K562 (cell line): ENCODE measurements around the gene SPRTN. TPM values are rescaled to one million over a fixed set of nuclear protein-coding genes. Genes with fewer than 3 reads are reported as not detected.

Source experiments
- CBX3 ChIP-seq, 2 experiments: IDR thresholded peaks; 1 replicate in 1 of 2; 2 replicates in 1 of 2; pipeline ENCODE4 v1.6.1; 2012; ENCODE audit warnings: inconsistent platforms in 2 of 2, low read length in 2 of 2, borderline replicate concordance in 1 of 2, control low read depth in 1 of 2
- EHMT2 ChIP-seq: fragments of 450-650 bp; IDR thresholded peaks from 2 replicates; pipeline ENCODE4 v1.6.1; 2018; ENCODE audit warnings: antibody characterized with exemption
- FIP1L1 ChIP-seq: fragments of 200-400 bp; formaldehyde crosslinking; IDR thresholded peaks from 2 replicates; pipeline ENCODE4 v1.6.1; 2018; ENCODE audit warnings: mild to moderate bottlenecking, low read depth, low read length; ENCODE audit not compliant: poor library complexity, severe bottlenecking
- KLF13 ChIP-seq: fragments of 450-650 bp; IDR thresholded peaks from 2 replicates; pipeline ENCODE4 v1.6.1; 2016; ENCODE audit warnings: missing genetic modification characterization, low read depth, mild to moderate bottlenecking, missing compliant biosample characterization, moderate library complexity, borderline replicate concordance
- PHF8 ChIP-seq: fragments of 200-600 bp; sonication (generic); IDR thresholded peaks from 2 replicates; pipeline ENCODE4 v1.6.1; 2012; ENCODE audit warnings: mixed run types, mild to moderate bottlenecking, inconsistent platforms, low read length, moderate library complexity, borderline replicate concordance
- POLR2G ChIP-seq: fragments of 200-400 bp; formaldehyde crosslinking; IDR thresholded peaks from 2 replicates; pipeline ENCODE4 v1.6.1; 2017; ENCODE audit warnings: low read depth, mild to moderate bottlenecking, antibody characterized with exemption, low read length, moderate library complexity
- POLR3G ChIP-seq: IDR thresholded peaks from 2 replicates; pipeline ENCODE4 v1.6.1; 2011; ENCODE audit not compliant: insufficient read length, insufficient replicate concordance; ENCODE audit errors: extremely low read depth
- SMARCA4 ChIP-seq: fragments of 450-650 bp; IDR thresholded peaks from 2 replicates; pipeline ENCODE4 v1.6.1; 2016
- TCF7 ChIP-seq: sonication (generic); IDR thresholded peaks from 2 replicates; pipeline ENCODE4 v1.6.1; 2016; ENCODE audit warnings: antibody characterized with exemption, borderline replicate concordance
- ZNF12 ChIP-seq: sonication (generic); formaldehyde crosslinking; IDR thresholded peaks from 2 replicates; pipeline ENCODE4 v1.4.0; 2020; ENCODE audit warnings: mild to moderate bottlenecking, missing genetic modification reagents
- ZNF589 ChIP-seq: fragments of 200-800 bp; sonication (Bioruptor generic); IDR thresholded peaks from 2 replicates; pipeline ENCODE4 v1.6.1; 2016; ENCODE audit warnings: low read depth, missing genetic modification characterization, missing compliant biosample characterization
- ZNF77 ChIP-seq: fragments of 250-450 bp; sonication (Bioruptor Pico); IDR thresholded peaks from 2 replicates; pipeline ENCODE4 v1.5.0; 2020
- polyA plus RNA-seq, 8 experiments: library from polyadenylated mRNA; depleted of rRNA in 4 of 8; stranded (reverse) in 5 of 8; unstranded in 3 of 8; fragments of >200 nt; fragmentation: Nextera tagmentation in 2 of 8; fragmentation: Illumina TruSeq in 1 of 8; extraction: Ambion mirVana in 2 of 8; extraction: Trizol in 1 of 8; gene quantifications; 2 replicates each; pipeline versions ENCODE4 v1.2.1 to v1.2.3, GENCODE V29; 2011 to 2014; ENCODE audit warnings: inconsistent platforms in 1 of 8, missing spikeins in 1 of 8
- total RNA-seq, 7 experiments: library from RNA; depleted of rRNA in 6 of 7; stranded (reverse); fragments of >200 nt in 6 of 7; fragmentation: Illumina TruSeq in 2 of 7; extraction: Trizol in 2 of 7; gene quantifications; 2 replicates each; pipeline versions ENCODE4 v1.2.1 to v1.2.3, GENCODE V29; 2011 to 2021; ENCODE audit warnings: low replicate concordance in 1 of 7
- TF ChIP-seq, protein P1 (sequence below): fragments of 200-800 bp; sonication (Bioruptor generic); IDR thresholded peaks from 2 replicates; pipeline ENCODE4 v1.6.1; 2017; ENCODE audit warnings: missing genetic modification characterization, missing compliant biosample characterization
- TF ChIP-seq, protein P2 (sequence below), 2 experiments: IDR thresholded peaks; 2 replicates each; pipeline ENCODE4 v1.6.1; 2012; ENCODE audit warnings: improper control_type of control experiment in 2 of 2, low read depth in 2 of 2, low read length in 2 of 2, borderline replicate concordance in 1 of 2
- TF ChIP-seq, protein P3 (sequence below): sonication (generic); formaldehyde crosslinking; IDR thresholded peaks from 2 replicates; pipeline ENCODE4 v1.8.1; 2023; ENCODE audit warnings: mild to moderate bottlenecking, missing genetic modification reagents
- TF ChIP-seq, protein P4 (sequence below), 3 experiments: fragments of 200-800 bp in 1 of 3; fragments of 250-450 bp in 1 of 3; fragments of 450-650 bp in 1 of 3; sonication (Bioruptor Pico) in 1 of 3; sonication (Bioruptor generic) in 1 of 3; formaldehyde crosslinking in 1 of 3; IDR thresholded peaks; 2 replicates each; pipeline versions ENCODE4 v1.6.1 to v1.8.0; 2016 to 2022; ENCODE audit warnings: mild to moderate bottlenecking in 2 of 3, missing genetic modification characterization in 2 of 3, missing compliant biosample characterization in 1 of 3, moderate library complexity in 1 of 3

Gene SPRTN
- total and polyA plus RNA-seq, 9 of the 15 experiments (the other 6 are each of a cell fraction or from before 2014, with no cell fraction given), result 8.1 to 32.5 (median 21.2) TPM

DNA sequence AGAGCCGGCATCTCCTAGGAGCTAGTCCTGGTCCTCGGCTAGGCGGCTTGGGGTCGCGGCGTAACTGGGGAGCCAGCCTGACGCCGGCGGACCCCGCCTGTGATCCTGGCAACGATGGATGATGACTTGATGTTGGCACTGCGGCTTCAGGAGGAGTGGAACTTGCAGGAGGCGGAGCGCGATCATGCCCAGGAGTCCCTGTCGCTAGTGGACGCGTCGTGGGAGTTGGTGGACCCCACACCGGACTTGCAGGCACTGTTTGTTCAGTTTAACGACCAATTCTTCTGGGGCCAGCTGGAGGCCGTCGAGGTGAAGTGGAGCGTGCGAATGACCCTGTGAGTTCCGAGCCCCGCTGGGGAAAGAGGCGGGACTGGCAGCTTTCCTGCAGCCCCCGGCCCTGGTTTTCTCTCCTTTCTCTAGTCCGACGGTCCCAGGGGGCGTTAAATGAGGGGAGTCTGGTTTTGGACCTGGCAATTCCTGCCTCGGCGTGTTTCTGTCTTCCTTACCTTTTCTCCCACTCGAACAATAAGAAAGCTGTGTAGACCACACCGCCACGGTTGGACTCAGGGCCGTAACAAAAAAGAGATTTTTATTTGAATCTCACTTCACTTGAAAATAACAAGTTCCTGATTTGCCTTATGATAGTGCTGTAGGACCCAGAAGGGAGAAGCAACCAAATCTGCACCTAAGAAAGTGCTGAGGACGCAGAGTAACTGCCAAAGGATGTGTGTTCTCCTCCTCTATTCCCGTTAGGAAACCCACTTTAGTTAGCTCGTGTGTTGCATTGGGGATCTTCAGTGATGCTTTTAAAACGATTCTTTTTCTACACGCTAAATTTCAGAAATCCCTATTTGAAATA lies at the start of gene SPRTN (continued):
- TF ChIP-seq, protein P1, sequence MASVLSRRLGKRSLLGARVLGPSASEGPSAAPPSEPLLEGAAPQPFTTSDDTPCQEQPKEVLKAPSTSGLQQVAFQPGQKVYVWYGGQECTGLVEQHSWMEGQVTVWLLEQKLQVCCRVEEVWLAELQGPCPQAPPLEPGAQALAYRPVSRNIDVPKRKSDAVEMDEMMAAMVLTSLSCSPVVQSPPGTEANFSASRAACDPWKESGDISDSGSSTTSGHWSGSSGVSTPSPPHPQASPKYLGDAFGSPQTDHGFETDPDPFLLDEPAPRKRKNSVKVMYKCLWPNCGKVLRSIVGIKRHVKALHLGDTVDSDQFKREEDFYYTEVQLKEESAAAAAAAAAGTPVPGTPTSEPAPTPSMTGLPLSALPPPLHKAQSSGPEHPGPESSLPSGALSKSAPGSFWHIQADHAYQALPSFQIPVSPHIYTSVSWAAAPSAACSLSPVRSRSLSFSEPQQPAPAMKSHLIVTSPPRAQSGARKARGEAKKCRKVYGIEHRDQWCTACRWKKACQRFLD, result peak; percentile 75; the same call in 1 of the 2 replicates
- TF ChIP-seq TCF7 (0 out of 2 replicates have a peak, but pooled peaks have one; percentile 10), KLF13 (tag) (0 out of 2 replicates have a peak, but pooled peaks have one; percentile 35), CBX3 (IDR thresholded peaks at IDR 0.05; ENCODE audit: borderline replicate concordance in 1 of 2, low read length in 2 of 2) (0 out of 3 replicates have a peak, but pooled peaks of 1 of the 2 experiments have one; percentile 10), PHF8 (peak; percentile 61; the same call in 1 of the 2 replicates), ZNF77 (CRISPR knock-in tag) (no peak), ZNF589 (CRISPR knock-in tag) (no peak), POLR3G (no peak), SMARCA4 (peak; percentile 19; the same call in 1 of the 2 replicates), POLR2G (peak; percentile 86), EHMT2 (no peak), FIP1L1 (peak; percentile 28), ZNF12 (CRISPR knock-in tag) (peak; percentile 85; the same call in 1 of the 2 replicates)
- TF ChIP-seq, protein P2, sequence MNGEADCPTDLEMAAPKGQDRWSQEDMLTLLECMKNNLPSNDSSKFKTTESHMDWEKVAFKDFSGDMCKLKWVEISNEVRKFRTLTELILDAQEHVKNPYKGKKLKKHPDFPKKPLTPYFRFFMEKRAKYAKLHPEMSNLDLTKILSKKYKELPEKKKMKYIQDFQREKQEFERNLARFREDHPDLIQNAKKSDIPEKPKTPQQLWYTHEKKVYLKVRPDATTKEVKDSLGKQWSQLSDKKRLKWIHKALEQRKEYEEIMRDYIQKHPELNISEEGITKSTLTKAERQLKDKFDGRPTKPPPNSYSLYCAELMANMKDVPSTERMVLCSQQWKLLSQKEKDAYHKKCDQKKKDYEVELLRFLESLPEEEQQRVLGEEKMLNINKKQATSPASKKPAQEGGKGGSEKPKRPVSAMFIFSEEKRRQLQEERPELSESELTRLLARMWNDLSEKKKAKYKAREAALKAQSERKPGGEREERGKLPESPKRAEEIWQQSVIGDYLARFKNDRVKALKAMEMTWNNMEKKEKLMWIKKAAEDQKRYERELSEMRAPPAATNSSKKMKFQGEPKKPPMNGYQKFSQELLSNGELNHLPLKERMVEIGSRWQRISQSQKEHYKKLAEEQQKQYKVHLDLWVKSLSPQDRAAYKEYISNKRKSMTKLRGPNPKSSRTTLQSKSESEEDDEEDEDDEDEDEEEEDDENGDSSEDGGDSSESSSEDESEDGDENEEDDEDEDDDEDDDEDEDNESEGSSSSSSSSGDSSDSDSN (IDR thresholded peaks at IDR 0.05; ENCODE audit: borderline replicate concordance in 1 of 2, low read depth in 2 of 2, low read length in 2 of 2), result peak in 1 of 2 experiments; percentile 17; a peak in 1 of 4 replicates
- TF ChIP-seq, protein P3, sequence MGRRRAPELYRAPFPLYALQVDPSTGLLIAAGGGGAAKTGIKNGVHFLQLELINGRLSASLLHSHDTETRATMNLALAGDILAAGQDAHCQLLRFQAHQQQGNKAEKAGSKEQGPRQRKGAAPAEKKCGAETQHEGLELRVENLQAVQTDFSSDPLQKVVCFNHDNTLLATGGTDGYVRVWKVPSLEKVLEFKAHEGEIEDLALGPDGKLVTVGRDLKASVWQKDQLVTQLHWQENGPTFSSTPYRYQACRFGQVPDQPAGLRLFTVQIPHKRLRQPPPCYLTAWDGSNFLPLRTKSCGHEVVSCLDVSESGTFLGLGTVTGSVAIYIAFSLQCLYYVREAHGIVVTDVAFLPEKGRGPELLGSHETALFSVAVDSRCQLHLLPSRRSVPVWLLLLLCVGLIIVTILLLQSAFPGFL (CRISPR knock-in tag), result no peak
- TF ChIP-seq, protein P4, sequence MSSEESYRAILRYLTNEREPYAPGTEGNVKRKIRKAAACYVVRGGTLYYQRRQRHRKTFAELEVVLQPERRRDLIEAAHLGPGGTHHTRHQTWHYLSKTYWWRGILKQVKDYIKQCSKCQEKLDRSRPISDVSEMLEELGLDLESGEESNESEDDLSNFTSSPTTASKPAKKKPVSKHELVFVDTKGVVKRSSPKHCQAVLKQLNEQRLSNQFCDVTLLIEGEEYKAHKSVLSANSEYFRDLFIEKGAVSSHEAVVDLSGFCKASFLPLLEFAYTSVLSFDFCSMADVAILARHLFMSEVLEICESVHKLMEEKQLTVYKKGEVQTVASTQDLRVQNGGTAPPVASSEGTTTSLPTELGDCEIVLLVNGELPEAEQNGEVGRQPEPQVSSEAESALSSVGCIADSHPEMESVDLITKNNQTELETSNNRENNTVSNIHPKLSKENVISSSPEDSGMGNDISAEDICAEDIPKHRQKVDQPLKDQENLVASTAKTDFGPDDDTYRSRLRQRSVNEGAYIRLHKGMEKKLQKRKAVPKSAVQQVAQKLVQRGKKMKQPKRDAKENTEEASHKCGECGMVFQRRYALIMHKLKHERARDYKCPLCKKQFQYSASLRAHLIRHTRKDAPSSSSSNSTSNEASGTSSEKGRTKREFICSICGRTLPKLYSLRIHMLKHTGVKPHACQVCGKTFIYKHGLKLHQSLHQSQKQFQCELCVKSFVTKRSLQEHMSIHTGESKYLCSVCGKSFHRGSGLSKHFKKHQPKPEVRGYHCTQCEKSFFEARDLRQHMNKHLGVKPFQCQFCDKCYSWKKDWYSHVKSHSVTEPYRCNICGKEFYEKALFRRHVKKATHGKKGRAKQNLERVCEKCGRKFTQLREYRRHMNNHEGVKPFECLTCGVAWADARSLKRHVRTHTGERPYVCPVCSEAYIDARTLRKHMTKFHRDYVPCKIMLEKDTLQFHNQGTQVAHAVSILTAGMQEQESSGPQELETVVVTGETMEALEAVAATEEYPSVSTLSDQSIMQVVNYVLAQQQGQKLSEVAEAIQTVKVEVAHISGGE (CRISPR knock-in tag; IDR thresholded peaks at IDR 0.05), result peak in 2 of 3 experiments; percentile 37 to 40; a peak in 1 of 6 replicates
